ENCODE data around the gene TMEM200C.

The TMEM200C gene

DNA sequence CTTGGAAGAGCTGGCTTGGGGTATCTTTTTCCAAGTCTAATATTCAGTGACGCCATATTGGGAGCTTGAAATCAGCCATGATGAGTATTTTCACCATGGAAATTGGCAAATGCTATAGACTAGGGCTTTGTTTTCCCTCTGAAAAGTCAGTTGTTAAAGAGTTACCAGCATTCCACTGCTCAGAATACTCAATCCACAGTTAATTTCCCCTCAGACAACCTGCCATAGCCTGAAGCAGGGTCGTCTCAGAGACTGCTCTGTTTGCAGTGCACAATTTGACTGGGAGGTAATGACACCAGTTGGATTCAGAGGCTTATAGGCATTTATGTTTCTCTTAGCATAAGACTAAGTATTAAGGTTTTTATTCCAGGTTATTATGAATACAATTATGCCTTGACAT lies 35.5 kb upstream of the TMEM200C start:
- no peak overlapping the region for H2BK120ac ChIP-seq (ENCODE audit: insufficient read depth, low read length, poor library complexity)
- no peak overlapping the region for H2AFZ ChIP-seq (ENCODE audit: insufficient read depth, low read length, poor library complexity)
- H3K79me2 ChIP-seq (ENCODE audit: control insufficient read depth, insufficient read depth, low read length, poor library complexity): no peaks in the 10 kb centered on the region
- no peaks in the 10 kb centered on the region for H3K79me1 ChIP-seq (ENCODE audit: low read length)
- no peaks in the 10 kb centered on the region for H3K36me3 ChIP-seq (ENCODE audit: control insufficient read depth in 1 of 2, insufficient read depth in 2 of 2, low read length in 2 of 2)
- H2BK12ac ChIP-seq (ENCODE audit: low read length): no peak overlapping the region
- no peak overlapping the region for H4K91ac ChIP-seq (ENCODE audit: low read depth, low read length)
- H3K9ac ChIP-seq (ENCODE audit: low read length): no peak overlapping the region
- no peaks in the 10 kb centered on the region for H3K4me1 ChIP-seq (ENCODE audit: control insufficient read depth in 1 of 2, insufficient read depth in 2 of 2, low read length in 2 of 2)
- no peaks in the 10 kb centered on the region for H3K27me3 ChIP-seq (ENCODE audit: insufficient read depth, low read length)
- H3K18ac ChIP-seq (ENCODE audit: low read length): no peak overlapping the region
- H3K9me3 ChIP-seq (ENCODE audit: insufficient read depth, low read depth, low read length): no peaks in the 10 kb centered on the region
- H3K14ac ChIP-seq (ENCODE audit: low read length): no peak overlapping the region
- H2BK5ac ChIP-seq (ENCODE audit: low read depth, low read length, poor library complexity): no peak overlapping the region
- H2AK5ac ChIP-seq (ENCODE audit: low read length): no peak overlapping the region
- H3K4me3 ChIP-seq (ENCODE audit: low read depth, low read length): no peak overlapping the region
- no peak overlapping the region for H3K27ac ChIP-seq (ENCODE audit: low read depth, low read length)
- no peak overlapping the region for H3K4me2 ChIP-seq (ENCODE audit: low read length)
- no peak overlapping the region for H4K12ac ChIP-seq (ENCODE audit: low read depth, low read length)
- H4K8ac ChIP-seq (ENCODE audit: low read depth, low read length): no peak overlapping the region
- H3K4ac ChIP-seq (ENCODE audit: low read depth, low read length): no peak overlapping the region
- DNase-seq: no peak
- H3K23ac ChIP-seq (ENCODE audit: low read length): no peak overlapping the region
- no CpG with 5 or more reads among the region's 2 CpGs for WGBS (ENCODE audit: extremely low coverage, insufficient coverage, insufficient read length)

DNA sequence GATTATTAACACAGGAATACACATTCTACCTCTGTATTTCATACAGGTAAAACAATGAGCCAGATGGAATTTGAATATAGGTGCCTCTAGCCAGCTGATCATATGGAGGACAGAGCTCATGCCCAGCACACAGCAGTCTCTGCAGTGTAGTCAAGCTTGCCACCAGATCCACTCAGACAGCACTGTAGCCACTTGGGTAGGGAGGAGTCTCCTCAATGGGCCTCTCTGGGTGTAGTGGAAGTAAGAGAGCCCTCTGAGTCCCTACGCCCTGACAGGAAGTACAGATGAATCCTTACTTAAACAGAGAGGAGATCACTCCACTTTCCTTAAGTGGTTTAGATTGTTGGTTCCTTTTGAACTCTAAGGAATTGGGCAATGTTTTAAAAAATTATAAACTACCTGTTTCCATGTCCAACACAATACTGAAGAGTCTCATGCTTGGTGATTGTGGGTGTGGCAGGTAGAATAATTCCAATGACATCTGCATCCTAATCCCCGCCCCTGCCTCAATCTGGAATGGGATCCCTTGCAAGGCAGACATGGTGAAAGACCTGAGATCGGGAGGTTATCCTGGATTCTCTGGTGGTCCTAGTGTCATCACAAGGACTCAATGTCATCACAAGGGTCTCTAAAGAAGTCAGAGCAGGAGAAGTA lies 23.0 kb upstream of the TMEM200C start:
- Histone ChIP-seq H3K23ac (ENCODE audit: low read length) (no peak overlapping the region), H3K14ac (ENCODE audit: low read length) (no peak overlapping the region), H3K4me3 (ENCODE audit: low read depth, low read length) (no peak overlapping the region), H2BK120ac (ENCODE audit: insufficient read depth, low read length, poor library complexity) (no peak overlapping the region), H2BK12ac (ENCODE audit: low read length) (no peak overlapping the region), H3K4ac (ENCODE audit: low read depth, low read length) (no peak overlapping the region), H3K9me3 (ENCODE audit: insufficient read depth, low read depth, low read length) (peaks cover 1% of the 10 kb centered on the region), H3K4me2 (ENCODE audit: low read length) (no peak overlapping the region), H4K12ac (ENCODE audit: low read depth, low read length) (no peak overlapping the region), H3K79me2 (ENCODE audit: control insufficient read depth, insufficient read depth, low read length, poor library complexity) (no peaks in the 10 kb centered on the region), H2AK5ac (ENCODE audit: low read length) (no peak overlapping the region), H3K27ac (ENCODE audit: low read depth, low read length) (no peak overlapping the region), H2BK5ac (ENCODE audit: low read depth, low read length, poor library complexity) (no peak overlapping the region), H3K4me1 (ENCODE audit: control insufficient read depth in 1 of 2, insufficient read depth in 2 of 2, low read length in 2 of 2) (no peaks in the 10 kb centered on the region), H4K8ac (ENCODE audit: low read depth, low read length) (no peak overlapping the region), H3K79me1 (ENCODE audit: low read length) (no peaks in the 10 kb centered on the region), H3K36me3 (ENCODE audit: control insufficient read depth in 1 of 2, insufficient read depth in 2 of 2, low read length in 2 of 2) (no peaks in the 10 kb centered on the region), H4K91ac (ENCODE audit: low read depth, low read length) (no peak overlapping the region), H3K18ac (ENCODE audit: low read length) (no peak overlapping the region), H2AFZ (ENCODE audit: insufficient read depth, low read length, poor library complexity) (no peak overlapping the region), H3K27me3 (ENCODE audit: insufficient read depth, low read length) (no peaks in the 10 kb centered on the region), H3K9ac (ENCODE audit: low read length) (no peak overlapping the region)
- no CpG with 5 or more reads among the region's 3 CpGs for WGBS (ENCODE audit: extremely low coverage, insufficient coverage, insufficient read length)
- DNase-seq: no peak

GRCh38 chr18:5914951-5915350 lies 19.6 kb upstream of the TMEM200C start:
- H2AFZ ChIP-seq (ENCODE audit: insufficient read depth, low read length, poor library complexity): no peak overlapping the region
- no CpG with 5 or more reads among the region's 5 CpGs for WGBS (ENCODE audit: extremely low coverage, insufficient coverage, insufficient read length)
- no peak overlapping the region for H2BK120ac ChIP-seq (ENCODE audit: insufficient read depth, low read length, poor library complexity)
- no peaks in the 10 kb centered on the region for H3K4me1 ChIP-seq (ENCODE audit: control insufficient read depth in 1 of 2, insufficient read depth in 2 of 2, low read length in 2 of 2)
- no peak overlapping the region for H3K9ac ChIP-seq (ENCODE audit: low read length)
- H3K4me2 ChIP-seq (ENCODE audit: low read length): no peak overlapping the region
- H4K12ac ChIP-seq (ENCODE audit: low read depth, low read length): no peak overlapping the region
- no peaks in the 10 kb centered on the region for H3K79me2 ChIP-seq (ENCODE audit: control insufficient read depth, insufficient read depth, low read length, poor library complexity)
- no peaks in the 10 kb centered on the region for H3K79me1 ChIP-seq (ENCODE audit: low read length)
- no peaks in the 10 kb centered on the region for H3K27me3 ChIP-seq (ENCODE audit: insufficient read depth, low read length)
- H3K18ac ChIP-seq (ENCODE audit: low read length): no peak overlapping the region
- no peak overlapping the region for H4K8ac ChIP-seq (ENCODE audit: low read depth, low read length)
- DNase-seq: no peak
- no peak overlapping the region for H2BK5ac ChIP-seq (ENCODE audit: low read depth, low read length, poor library complexity)
- no peaks in the 10 kb centered on the region for H3K36me3 ChIP-seq (ENCODE audit: control insufficient read depth in 1 of 2, insufficient read depth in 2 of 2, low read length in 2 of 2)
- no peak overlapping the region for H4K91ac ChIP-seq (ENCODE audit: low read depth, low read length)
- H2AK5ac ChIP-seq (ENCODE audit: low read length): no peak overlapping the region
- H3K4me3 ChIP-seq (ENCODE audit: low read depth, low read length): no peak overlapping the region
- H3K23ac ChIP-seq (ENCODE audit: low read length): peak overlapping the region; percentile 35
- no peak overlapping the region for H2BK12ac ChIP-seq (ENCODE audit: low read length)
- no peaks in the 10 kb centered on the region for H3K9me3 ChIP-seq (ENCODE audit: insufficient read depth, low read depth, low read length)
- no peak overlapping the region for H3K27ac ChIP-seq (ENCODE audit: low read depth, low read length)
- H3K14ac ChIP-seq (ENCODE audit: low read length): no peak overlapping the region
- H3K4ac ChIP-seq (ENCODE audit: low read depth, low read length): no peak overlapping the region

DNA sequence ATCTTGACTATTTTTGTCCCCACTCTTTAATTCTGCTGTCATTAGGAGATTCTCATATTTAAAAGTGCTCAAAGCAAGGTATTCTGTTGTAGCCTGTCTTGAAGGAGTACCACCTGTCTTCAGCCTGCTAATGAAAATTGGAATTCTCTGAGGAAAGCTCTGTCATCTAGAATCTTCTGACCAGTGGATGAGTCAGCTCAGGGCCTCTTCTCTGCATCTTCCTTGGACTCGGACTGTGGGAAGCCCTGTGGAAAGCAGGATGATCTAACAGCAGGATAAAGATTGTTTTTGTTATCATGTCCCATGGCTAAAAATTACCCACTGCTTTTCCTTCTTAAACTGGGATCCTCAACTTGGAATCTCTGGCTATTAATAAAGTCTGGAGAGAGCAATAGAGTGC lies 18.7 kb upstream of the TMEM200C start:
- H3K4ac ChIP-seq (ENCODE audit: low read depth, low read length): no peak overlapping the region
- no peaks in the 10 kb centered on the region for H3K79me2 ChIP-seq (ENCODE audit: control insufficient read depth, insufficient read depth, low read length, poor library complexity)
- no peaks in the 10 kb centered on the region for H3K9me3 ChIP-seq (ENCODE audit: insufficient read depth, low read depth, low read length)
- no peak overlapping the region for H3K4me2 ChIP-seq (ENCODE audit: low read length)
- H3K18ac ChIP-seq (ENCODE audit: low read length): no peak overlapping the region
- no peaks in the 10 kb centered on the region for H3K27me3 ChIP-seq (ENCODE audit: insufficient read depth, low read length)
- H2BK120ac ChIP-seq (ENCODE audit: insufficient read depth, low read length, poor library complexity): no peak overlapping the region
- no peak overlapping the region for H2AFZ ChIP-seq (ENCODE audit: insufficient read depth, low read length, poor library complexity)
- no peak overlapping the region for H4K8ac ChIP-seq (ENCODE audit: low read depth, low read length)
- no peak overlapping the region for H3K9ac ChIP-seq (ENCODE audit: low read length)
- no peaks in the 10 kb centered on the region for H3K36me3 ChIP-seq (ENCODE audit: control insufficient read depth in 1 of 2, insufficient read depth in 2 of 2, low read length in 2 of 2)
- H3K23ac ChIP-seq (ENCODE audit: low read length): no peak overlapping the region
- H3K79me1 ChIP-seq (ENCODE audit: low read length): no peaks in the 10 kb centered on the region
- no peak overlapping the region for H3K27ac ChIP-seq (ENCODE audit: low read depth, low read length)
- H2BK12ac ChIP-seq (ENCODE audit: low read length): no peak overlapping the region
- H3K4me3 ChIP-seq (ENCODE audit: low read depth, low read length): no peak overlapping the region
- no CpG with 5 or more reads among the region's 1 CpG for WGBS (ENCODE audit: extremely low coverage, insufficient coverage, insufficient read length)
- H3K14ac ChIP-seq (ENCODE audit: low read length): no peak overlapping the region
- no peak overlapping the region for H2AK5ac ChIP-seq (ENCODE audit: low read length)
- H3K4me1 ChIP-seq (ENCODE audit: control insufficient read depth in 1 of 2, insufficient read depth in 2 of 2, low read length in 2 of 2): no peaks in the 10 kb centered on the region
- H2BK5ac ChIP-seq (ENCODE audit: low read depth, low read length, poor library complexity): no peak overlapping the region
- H4K91ac ChIP-seq (ENCODE audit: low read depth, low read length): no peak overlapping the region
- no peak for DNase-seq
- no peak overlapping the region for H4K12ac ChIP-seq (ENCODE audit: low read depth, low read length)
